IPS-NIHi7 (cell line): ENCODE measurements around the gene LAMB3.
"Not testable (repeated sequence)": the region's sequence is repeated elsewhere in the genome, so short reads cannot be mapped to it uniquely, and the experiment has no call there.

Experiments used
- DNase-seq: peaks from one replicate; pipeline ENCODE4 v3.0.0; 2012; ENCODE audit warnings: mixed read lengths; ENCODE audit errors: extremely low spot score

The LAMB3 gene

DNA sequence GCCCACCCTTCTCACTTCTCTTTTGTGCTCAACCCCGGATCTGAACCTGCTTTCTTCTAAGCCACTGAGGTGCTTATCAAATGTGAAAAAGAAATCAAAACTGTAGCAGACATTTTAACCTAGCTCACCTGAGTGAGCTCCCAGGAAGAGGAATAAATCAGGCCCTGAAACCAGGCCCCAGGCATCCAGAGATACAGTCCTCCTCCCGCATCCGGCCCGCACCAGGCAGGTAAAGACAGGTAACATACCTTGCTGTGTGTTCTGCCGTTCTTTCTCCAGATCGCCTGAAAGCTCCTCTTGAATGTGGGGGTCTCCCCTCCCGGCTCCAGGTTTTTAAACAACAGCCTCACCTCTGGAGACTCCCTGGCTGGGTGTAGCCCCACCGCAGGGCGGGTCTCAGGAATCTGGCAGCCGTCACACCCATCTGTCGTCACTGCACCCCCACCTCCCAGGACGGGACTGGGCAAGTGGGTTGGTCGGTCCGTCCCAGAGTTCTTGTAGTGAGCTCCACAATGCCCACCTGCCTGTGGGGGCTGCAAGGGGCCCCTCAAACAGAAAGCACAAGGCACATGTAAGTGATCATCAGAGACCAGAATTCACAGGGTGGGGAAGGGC is at the start of gene LAMB3:
Gene LAMB3 (minus strand): TSS at position 305 of the 615 bp plus-strand sequence. CDS start 1,481 bp downstream, outside the sequence.
- no peak for DNase-seq

DNA sequence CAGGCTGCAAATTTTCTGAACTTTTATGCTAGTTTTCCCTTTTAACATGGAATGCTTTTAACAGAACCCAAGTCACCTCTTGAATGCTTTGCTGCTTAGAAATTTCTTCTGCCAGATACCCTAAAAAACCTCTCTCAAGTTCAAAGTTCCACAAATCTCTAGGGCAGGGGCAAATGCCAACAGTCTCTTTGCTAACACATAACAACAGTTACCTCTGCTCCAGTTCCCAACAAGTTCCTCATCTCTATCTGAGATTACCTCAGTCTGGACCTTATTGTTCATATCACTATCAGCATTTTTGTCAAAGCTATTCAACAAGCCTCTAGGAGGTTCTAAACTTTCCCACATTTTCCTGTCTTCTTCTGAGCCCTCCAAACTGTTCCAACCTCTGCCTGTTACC is 48.5 kb upstream of the LAMB3 start:
- not testable (repeated sequence) for DNase-seq

DNA sequence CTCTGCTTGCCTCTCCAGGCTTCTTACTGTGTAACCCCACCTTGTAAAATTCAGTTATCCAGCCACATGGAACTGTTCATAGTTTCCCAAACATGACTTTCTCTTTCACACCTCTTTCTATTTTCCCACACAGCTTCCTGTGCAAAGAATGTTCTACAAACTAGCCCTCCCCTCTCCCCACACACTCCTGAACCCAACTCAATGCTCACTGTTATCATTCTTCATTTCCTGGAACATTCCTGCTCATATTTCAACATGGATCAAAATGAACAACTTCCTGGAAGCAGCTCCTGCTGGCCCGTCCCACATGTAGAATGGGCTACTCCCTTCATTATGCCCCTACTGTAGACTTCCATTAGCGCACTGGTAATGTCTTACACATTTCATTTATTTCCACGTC is 44.9 kb upstream of the LAMB3 start:
- DNase-seq = no peak

DNA sequence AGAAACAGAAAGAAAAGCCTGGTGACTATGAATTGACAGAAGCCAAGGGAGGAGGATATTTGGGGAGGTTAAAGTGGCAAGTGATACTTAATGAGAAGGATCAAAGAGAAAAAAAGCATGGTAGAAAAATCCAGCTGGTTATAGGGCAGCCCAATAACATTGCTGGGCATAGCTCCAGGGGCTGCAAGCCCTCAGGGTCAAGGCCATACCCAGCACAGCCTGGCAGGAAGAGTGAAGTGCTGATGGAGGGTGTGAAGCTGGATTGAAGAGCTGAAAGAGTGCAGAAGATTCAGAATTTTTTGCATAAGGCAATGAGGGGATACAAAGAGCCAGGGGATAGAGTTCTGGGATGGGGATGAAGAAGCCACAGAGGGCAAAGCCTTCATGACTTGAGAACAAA is 44.4 kb upstream of the LAMB3 start:
- DNase-seq = no peak

DNA sequence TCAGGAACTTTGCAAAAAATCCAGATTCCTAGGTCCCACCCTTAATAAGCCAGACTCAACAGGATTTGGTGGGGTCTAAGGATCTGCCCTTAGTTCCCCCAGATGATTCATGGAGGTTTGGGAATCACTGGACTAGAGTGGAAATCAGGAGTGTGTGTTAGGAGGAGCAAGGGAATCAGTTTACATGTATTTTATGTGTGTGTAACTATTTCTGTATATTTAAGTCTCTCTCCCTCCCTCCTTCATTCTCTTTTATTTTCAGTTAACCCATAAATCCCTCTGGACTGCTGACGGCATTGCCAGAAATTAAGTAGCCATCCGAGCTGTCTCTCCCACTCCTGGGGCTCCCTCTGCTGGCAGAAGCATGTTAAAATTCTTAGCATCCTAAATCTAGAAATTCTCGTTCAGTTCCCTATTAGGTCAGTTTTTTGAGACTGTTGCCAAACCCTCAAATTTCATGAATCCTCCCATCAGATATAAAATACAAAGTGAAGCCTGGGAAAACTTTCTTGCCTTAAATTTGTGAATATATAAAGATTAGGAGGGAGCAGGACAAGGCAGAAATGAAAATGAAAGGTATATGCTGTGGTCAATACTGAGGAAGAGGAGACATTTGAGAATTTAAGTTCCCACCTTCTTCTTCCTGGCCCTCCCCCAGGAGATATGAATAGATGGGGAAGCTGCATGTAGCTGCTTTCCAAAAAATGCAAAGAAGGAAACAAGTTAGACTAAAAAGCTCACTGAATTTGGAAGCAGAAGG is 40.7 kb upstream of the LAMB3 start:
- DNase-seq = peak; percentile 81

DNA sequence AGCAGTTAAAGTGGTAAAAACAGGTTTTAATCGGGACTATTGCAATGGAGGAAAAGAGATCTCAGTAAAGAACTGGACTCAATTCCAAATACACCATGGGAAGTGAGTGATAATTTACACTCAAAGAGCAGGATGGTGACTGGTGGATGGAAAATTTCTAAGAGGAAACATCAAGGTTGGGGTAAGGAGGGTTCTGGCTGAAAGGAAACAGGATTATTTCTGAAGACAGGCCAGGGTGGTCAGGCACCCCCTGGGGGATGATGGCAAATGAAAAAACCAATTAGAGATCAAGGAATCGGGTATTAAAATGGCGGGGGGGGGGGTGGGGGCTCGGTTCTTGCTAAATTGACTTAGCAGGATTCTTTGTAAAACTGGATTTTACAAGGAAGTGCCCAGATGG is 40.1 kb upstream of the LAMB3 start:
- DNase-seq = no peak

DNA sequence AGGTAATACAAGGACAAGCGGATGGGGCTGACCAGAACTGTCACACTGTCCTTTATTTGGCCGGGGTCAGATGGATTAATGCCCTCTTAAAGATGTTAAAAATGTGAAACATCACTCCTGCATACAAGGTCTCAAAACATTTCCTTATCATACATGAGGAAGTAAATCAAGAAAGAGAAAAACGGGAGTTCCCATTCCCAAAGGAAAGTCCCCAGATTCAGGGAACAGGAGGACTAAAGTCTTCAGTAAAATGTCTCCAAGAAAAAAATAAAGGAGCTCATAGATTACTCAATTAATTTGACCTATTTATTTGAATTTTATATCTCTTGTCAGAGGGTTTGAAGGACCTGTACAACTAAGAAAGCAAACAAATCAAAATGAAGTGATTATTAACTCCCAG is 39.0 kb upstream of the LAMB3 start:
- DNase-seq = no peak

DNA sequence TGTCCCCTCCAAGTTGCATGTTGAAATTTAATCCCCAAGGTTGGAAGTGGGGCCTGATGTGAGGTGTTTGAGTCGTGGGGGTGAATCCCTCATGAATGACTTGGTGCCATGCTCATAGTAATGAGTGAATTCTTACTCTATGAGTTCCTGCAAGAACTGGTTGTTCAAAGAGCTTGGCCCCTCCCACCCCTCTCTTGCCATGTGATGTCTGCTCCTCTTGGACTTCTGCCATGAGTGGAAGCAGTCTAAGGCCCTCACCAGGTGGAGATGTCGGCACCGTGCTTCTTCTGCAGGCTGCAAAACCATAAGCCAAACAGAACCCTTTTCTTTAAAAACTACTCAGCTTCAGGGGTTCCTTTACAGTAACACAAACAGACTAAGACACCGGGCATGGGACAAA is 37.3 kb upstream of the LAMB3 start:
- DNase-seq = no peak

DNA sequence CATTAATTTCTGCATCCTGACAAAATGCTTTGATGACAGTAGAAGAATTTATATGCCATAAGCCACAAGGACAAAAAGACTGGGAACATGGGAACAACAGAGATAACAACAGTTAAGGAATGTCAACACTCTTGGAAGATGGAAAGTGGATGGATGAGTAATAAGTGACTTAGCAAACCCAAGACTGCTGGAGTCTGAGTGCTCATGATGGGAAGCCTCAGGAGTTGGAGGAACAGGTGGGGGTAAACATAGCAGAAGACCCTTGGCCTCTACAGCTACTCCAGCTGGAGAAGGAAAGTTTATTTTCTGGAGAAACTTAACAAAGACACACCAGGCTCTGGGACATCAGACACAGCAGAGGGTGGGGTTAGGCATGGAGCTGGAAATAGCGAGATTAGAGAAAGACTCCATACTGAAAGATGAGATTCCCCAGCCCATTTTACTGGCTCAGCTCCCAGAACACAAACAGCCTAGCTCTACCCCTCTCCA is 36.6 kb upstream of the LAMB3 start:
- DNase-seq = no peak

DNA sequence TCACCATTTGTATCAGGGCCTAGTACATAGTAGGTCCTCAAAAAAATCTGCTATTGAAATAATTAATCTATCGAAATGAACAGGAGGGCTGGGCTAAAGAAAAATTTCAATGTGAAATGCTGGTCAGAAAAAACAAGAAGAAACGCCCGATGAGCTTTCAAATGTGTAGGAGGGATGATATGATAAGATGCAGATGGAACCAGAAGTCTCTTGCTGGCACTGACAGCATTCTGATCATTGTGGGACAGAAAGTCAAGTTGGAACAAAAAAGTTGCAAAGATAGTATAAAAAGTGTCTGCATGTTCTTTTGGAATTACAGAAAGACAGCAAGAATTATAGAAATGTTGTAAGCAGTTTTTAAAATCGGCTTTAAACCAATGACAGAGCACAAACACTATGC is 34.1 kb upstream of the LAMB3 start:
- DNase-seq = no peak

DNA sequence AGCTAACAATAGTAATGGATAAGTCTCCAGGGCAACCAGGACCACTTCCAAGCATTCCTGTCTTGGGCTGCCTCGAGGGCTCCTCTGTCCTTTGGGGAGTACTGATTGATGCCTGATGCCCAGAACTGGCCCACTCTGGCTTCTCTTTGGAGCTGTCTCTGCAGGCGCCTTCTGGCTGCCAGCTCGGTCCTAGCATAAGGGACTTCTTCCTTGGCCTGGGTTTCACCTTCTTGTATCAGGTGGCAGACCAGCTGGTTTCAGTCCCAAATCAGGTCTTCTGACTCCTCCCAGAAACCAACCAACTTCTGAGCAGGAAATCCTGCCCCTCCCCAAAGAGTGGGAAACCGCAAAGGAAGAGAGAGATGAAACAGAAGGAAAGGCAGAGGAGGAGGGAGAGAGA is 33.6 kb upstream of the LAMB3 start:
- DNase-seq = no peak

DNA sequence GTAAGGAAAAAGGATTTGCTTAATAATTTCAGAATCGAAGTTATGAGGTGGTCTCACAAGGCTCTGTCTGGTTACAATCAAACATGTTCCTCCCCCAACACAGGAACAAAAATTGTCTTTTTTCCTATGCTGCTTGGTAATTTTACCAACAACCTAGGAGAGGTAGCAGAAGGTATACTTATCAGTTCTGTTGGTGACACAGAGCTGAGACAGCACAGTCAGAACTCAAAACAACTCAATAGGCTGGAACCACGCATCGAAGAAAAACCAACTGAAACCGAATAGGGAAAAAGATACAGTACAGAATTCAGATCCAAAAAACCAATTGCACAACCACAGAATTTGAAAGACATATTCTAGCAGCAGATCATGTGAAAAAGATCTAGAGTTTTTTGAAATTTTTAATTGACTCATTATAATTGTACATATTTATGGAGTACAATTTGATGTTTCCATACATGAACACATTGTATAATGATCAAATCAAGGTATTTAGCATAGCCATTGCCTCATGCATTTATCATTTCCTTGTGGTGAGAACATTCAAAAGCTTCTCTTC is 26.8 kb upstream of the LAMB3 start:
- no peak for DNase-seq

DNA sequence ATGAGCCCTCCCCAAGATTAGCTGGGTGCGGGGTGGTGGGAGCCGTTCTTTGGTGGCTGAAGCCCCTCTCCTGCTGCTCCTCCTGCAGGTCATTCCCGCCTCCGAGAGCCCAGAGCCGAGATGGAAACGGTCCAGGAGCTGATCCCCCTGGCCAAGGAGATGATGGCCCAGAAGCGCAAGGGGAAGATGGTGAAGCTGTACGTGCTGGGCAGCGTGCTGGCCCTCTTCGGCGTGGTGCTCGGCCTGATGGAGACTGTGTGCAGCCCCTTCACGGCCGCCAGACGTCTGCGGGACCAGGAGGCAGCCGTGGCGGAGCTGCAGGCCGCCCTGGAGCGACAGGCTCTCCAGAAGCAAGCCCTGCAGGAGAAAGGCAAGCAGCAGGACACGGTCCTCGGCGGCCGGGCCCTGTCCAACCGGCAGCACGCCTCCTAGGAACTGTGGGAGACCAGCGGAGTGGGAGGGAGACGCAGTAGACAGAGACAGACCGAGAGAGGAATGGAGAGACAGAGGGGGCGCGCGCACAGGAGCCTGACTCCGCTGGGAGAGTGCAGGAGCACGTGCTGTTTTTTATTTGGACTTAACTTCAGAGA is 23.4 kb upstream of the LAMB3 start:
- DNase-seq = peak; percentile 41

DNA sequence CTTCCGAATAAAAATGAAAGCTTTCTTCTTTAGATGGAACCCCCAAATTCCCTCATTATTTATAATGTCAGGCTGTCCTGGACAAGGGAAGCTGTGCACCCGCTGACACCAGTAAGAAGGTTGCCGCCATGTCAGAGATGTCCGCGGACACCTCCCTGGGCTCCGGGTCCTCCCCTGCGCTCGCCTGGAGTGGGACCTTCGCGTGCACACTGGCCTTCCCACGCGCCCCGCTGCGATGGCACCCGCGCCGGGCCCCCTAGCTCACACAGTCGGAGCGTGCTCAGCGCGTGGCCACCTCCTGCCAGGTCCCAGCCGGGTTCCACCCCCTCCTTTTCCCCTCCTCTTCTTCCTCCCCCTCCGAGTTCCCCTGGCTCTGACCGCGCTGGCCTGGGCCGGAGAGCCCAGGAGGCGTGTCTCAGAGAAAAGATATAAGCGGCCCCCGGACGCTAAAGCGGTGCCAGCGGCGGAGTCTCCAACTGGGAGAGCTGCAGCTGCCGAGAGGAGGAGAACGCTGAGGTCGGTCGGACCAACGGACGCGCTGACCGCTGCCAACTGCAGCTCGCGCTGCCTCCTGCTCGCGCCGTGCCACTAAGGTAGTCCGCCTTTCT is 22.8 kb upstream of the LAMB3 start, which contains the start of gene G0S2:
Gene G0S2 (plus strand): TSS at position 456 of the 608 bp plus-strand sequence. CDS start 273 bp downstream, outside the sequence.
- peak; percentile 56 for DNase-seq

DNA sequence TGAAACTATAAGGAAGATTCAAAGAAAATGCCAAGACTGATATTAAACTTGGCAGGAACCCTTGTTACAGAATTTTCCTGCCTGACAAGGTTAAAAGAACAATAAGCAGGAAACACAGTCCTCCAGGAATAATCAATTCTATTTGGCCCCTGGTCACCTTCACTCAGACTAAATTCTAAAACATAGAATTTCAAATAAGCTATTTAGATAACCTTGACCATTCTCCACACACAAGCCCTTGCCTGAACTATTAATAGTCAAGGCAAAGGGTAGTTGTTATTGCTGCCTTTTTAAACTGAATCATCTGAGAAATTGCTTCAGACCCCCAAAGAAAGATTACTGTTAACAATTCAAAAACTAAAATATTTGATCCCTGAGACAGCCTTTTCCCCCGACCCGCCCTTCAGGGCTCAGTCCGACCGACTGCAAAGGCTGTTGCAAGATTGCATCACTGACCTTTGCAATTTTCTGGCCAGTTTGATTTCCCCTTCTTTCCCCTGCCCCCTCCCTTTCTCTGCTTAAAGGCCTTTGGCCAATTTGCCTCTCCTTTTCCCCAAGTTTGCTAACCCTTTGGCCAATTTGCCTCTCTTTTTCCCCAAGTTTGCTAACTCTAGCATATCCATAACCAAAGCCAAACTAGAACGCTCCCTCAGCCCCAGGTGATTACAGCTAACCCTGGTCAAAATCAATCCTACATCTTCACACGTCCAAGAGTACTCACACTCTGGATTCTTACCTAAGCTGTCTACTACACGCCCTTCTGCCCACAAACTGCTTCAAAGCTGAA is 21.6 kb upstream of the LAMB3 start:
- no peak for DNase-seq

DNA sequence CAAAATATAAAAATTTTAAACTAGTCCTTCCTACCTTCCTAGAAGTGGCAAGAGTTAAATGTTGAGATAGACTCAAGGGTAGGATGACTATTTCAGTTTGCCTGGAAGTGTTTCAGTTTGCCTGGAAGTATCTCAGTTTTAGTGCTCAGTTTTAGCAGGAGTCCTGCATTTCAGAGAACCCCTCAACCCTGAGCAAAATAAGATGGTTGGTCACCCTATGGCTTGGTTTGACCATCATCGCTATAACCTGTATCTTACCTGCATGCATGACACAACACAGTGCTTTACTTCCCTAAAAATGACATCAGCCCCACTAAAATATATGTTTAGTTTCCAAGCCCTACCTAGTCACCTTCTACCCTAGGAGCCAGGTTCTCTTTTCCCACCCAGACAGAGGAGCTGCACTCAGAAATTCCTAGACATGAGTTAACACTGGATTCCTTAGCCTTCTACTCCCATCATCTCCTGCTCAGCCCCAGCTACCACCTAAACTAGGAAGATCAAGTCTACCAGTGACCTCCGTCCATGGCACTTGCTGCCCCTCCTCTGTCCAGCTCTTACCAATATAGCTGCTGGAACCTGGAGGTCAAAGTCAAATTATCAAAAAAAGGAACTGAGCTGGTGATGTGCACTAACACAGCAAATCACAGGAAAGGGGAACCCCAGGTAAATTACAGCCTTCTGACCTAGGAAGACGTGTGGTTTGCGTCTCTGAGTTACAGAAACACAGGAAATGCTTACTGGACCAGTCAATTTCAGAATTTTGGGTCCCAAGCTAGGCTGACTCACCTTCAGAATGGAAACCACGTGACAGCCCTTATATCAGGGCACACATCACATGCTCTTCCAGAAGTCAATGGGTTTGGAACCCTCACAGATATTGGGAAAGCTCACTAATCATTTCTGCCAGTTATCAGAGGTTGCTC is 20.7 kb upstream of the LAMB3 start:
- DNase-seq = no peak

DNA sequence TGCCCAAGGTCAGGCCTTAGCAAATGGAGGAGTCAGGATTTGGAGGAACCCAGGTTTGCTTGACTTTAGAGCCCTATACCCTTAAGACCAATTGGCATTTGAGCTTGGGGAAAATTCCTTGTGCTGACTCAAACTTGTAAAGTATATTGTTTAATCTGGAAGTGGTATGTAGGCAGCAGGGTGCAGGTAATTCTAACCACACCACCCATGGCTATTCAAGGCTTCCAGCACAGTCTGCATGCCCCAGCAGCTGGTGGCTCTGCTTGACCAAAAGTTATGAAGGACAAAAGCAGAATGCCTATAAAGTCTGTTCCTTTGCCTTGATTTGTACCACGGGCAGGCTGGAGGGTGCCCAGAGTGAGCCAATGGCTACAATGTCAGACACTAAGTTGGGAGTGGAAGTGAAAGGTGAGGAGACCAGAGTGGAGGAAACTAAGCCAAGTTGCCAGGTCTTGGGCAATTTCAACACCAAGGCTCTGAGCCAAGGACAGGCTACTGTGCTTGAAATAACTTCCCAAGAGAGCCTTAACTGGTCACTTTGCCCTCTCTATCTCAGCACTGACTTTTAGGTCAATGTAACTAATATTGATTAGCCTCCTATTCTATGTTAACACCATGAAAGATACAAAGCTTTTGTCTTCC is 18.3 kb upstream of the LAMB3 start:
- no peak for DNase-seq

DNA sequence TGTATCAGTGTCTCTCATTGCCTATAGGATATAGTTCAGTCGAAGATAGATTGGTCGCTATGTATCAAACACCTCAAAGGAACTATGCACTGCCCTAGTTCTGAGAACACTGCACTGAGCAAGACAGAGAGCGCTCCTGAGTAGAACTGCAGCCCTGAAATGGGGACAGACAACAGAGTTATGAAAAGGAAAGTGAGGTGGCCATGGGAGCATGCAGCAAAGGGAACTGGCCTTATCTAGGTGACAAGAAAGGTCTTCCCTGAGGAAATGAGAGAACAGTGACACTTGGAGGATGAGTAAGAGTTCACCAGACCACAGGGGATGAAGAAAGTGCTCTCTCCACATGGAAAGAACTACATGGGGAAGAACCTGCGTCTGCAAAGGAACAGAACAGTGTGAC is 15.5 kb upstream of the LAMB3 start:
- no peak for DNase-seq

DNA sequence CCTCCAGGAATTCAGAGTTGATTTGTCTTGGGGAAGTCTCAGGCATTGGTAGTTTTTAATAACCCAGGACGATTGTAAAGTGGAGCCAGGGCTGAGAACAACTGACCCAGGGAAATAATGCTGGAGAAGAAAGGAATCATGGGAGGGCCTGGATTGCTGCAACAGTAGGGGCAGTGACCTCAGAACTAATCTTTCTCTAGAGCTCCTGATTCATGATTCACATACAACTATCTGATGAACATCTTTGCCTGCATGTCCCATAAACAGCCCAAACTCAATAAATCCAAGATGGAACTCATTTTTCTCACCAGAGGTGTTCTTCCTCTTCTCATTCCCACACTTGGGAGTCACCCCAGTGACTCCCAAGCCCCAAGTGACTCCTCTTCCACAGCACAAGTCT is 14.9 kb upstream of the LAMB3 start:
- no peak for DNase-seq

DNA sequence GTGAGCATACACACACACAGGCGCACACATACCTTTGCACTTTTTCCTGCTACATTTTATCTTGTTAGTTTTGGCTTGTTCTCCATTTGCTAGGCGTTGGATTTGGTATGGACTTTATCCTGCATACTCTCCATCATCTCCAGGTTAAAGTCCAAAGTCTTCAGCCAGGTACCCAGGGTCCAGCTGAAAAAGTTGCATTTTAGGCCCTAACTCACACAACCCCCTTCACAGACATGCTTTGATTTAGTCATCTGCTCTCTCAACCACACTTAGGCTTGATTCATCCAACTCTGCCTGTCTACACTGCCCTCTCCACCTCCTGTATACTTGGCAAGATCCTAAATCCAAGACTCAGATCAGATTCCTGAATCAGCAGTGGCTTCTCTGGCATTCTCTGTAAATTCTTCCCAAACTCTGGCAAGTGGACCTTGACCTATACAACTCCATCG is 10.7 kb upstream of the LAMB3 start:
- DNase-seq = no peak
